ENCODE measurements around the gene GDNF. TPM values are rescaled to one million over a fixed set of nuclear protein-coding genes. Genes with fewer than 3 reads are reported as not detected.

GDNF gene
- total RNA-seq, 4 donors from 2014 or later, result 2.0 to 10.1 (median 5.0) TPM

DNA sequence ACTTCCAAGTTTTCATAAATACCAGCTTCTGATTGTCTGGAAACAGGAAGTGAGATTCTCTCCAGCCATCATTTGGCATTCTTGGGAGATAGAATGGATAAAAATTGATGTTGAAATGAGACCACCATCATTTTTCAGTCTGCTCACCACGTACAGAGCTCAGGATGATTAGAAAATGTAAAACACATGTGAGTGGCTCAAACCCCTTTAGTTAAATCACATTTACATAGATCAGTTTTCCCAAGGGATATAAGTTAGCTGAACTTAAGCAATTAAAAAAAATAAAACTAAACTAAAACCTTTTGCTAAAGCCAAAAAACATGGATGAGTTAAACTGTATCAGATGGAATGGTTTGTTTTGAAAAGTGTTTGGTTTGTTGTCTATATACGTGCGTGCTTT is 37.1 kb upstream of the GDNF start:
- Histone ChIP-seq H3K9me3 (peaks cover 0 to 8% (median 2%) of the 10 kb centered on the region in 4 donors), H3K4me1 (no peaks in the 10 kb centered on the region)
- 76% methylated on average over 3 of the region's 3 CpGs for WGBS

DNA sequence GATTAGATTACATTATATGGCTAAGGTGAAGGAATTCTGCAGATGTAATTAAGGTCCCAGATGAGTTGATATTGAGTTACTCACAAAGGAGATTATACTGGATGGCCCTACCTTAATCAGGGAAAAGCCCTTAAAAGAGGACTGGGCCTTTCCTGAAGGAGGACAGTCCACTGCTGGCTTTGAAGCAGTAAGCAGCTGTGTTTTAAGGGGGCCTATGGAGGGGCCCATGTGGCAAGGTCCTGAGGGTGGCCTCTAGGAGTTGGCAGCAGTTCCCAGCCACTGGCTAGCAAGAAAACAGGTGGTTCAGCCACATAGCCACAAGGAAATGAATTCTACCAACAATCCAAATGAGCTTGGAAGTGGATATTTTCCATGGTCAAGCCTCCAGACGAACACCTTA is 36.4 kb upstream of the GDNF start:
- TF ChIP-seq POLR2A (IDR thresholded peaks at IDR 0.05; ENCODE audit: low read depth) (no peak), EP300 (IDR thresholded peaks at IDR 0.05) (no peak), POLR2AphosphoS5 (IDR thresholded peaks at IDR 0.05) (no peak)
- TF ChIP-seq, protein P1, sequence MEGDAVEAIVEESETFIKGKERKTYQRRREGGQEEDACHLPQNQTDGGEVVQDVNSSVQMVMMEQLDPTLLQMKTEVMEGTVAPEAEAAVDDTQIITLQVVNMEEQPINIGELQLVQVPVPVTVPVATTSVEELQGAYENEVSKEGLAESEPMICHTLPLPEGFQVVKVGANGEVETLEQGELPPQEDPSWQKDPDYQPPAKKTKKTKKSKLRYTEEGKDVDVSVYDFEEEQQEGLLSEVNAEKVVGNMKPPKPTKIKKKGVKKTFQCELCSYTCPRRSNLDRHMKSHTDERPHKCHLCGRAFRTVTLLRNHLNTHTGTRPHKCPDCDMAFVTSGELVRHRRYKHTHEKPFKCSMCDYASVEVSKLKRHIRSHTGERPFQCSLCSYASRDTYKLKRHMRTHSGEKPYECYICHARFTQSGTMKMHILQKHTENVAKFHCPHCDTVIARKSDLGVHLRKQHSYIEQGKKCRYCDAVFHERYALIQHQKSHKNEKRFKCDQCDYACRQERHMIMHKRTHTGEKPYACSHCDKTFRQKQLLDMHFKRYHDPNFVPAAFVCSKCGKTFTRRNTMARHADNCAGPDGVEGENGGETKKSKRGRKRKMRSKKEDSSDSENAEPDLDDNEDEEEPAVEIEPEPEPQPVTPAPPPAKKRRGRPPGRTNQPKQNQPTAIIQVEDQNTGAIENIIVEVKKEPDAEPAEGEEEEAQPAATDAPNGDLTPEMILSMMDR (IDR thresholded peaks at IDR 0.05), result no peak
- no peaks in the 10 kb centered on the region for H3K27me3 ChIP-seq
- peaks cover 0 to 8% (median 2%) of the 10 kb centered on the region in 4 donors for H3K9me3 ChIP-seq
- intact Hi-C loops (cut with DNase I), result no loop called here
- H3K4me1 ChIP-seq, result no peaks in the 10 kb centered on the region
- H3K4me3 ChIP-seq, result no peak overlapping the region
- no peak overlapping the region for H3K27ac ChIP-seq (replicated peaks in 1 of 4)
- no peaks in the 10 kb centered on the region for H3K36me3 ChIP-seq
- no peak for DNase-seq (ENCODE audit: extremely low spot score)
- WGBS, result 93% methylated on average over 1 of the region's 1 CpG

More for the DNA sequence above, 37.1 kb upstream of the GDNF start:
- Histone ChIP-seq H3K36me3 (no peaks in the 10 kb centered on the region), H3K27ac (replicated peaks in 1 of 4) (no peak overlapping the region), H3K4me3 (no peak overlapping the region), H3K27me3 (no peaks in the 10 kb centered on the region)
- intact Hi-C loops (cut with DNase I), result no loop called here
- no peak for DNase-seq (ENCODE audit: extremely low spot score)
- TF ChIP-seq, protein P1 (IDR thresholded peaks at IDR 0.05), result no peak
- TF ChIP-seq EP300 (IDR thresholded peaks at IDR 0.05) (no peak), POLR2AphosphoS5 (IDR thresholded peaks at IDR 0.05) (no peak), POLR2A (IDR thresholded peaks at IDR 0.05; ENCODE audit: low read depth) (no peak)

DNA sequence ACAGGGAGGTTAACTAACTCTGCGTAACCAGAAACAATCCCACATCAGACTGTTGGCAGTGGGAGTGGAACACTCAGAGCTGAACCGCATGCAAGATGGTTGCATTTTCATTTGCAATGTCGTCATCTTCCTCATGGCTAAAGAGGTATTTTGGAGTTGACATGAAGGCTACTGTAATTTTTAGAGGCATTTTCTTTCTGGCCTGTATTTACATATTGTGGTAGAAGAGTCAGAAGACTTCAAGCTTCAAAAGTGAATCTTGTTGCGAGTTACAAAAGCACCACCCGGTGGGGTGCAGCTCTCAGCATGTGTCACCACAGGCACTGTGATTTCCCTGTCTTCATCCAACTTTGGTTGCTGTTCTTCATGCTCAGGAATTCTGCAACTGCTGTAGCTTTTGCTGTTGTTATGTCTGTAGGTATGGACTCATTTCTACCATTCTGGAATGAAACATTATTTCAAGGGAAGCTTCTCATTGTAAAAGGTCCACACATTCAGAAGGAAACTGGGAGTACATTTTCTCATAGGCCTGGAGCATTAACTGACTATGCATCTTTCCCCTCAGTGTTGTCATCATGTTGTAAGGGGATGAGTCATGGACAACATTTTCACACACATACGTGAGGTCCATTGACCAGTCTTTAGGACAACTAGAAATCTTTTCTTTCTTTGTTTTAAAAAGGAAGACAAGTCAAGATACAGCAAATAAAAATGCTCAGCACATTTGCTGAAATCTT is 35.4 kb upstream of the GDNF start:
- 87% methylated on average over 6 of the region's 6 CpGs for WGBS
- intact Hi-C loops (cut with DNase I), result no loop called here
- no peak for TF ChIP-seq POLR2A (IDR thresholded peaks at IDR 0.05; ENCODE audit: low read depth)
- TF ChIP-seq POLR2AphosphoS5 (IDR thresholded peaks at IDR 0.05), result no peak
- TF ChIP-seq, protein P1 (IDR thresholded peaks at IDR 0.05), result no peak
- TF ChIP-seq EP300 (IDR thresholded peaks at IDR 0.05), result no peak
- H3K9me3 ChIP-seq, result peaks cover 0 to 8% (median 2%) of the 10 kb centered on the region in 4 donors
- H3K36me3 ChIP-seq, result no peaks in the 10 kb centered on the region
- H3K4me3 ChIP-seq, result no peak overlapping the region
- H3K27me3 ChIP-seq, result no peaks in the 10 kb centered on the region
- no peaks in the 10 kb centered on the region for H3K4me1 ChIP-seq
- DNase-seq (ENCODE audit: extremely low spot score), result no peak
- no peak overlapping the region for H3K27ac ChIP-seq (replicated peaks in 1 of 4)

DNA sequence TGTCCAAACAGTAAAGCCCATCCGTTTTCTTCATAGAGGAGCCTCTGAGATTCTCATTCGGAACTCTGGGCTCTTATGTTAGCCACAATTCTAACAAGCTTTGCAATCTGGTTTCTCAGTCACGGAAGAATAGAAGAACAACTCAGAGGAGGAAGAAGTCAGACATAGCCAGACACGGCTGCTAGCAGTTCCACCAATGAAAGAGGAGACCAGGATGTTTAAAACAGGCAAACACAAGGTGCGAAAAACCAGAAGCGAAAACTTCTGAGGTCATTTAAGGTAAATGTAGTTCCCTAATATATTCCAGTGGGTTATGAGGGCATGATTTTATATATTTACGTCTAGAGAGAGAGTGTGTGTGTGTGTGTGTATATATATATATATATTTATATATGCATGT is 34.1 kb upstream of the GDNF start:
- Histone ChIP-seq H3K4me3 (no peak overlapping the region), H3K27me3 (no peaks in the 10 kb centered on the region), H3K9me3 (peaks cover 0 to 8% (median 2%) of the 10 kb centered on the region in 4 donors), H3K4me1 (no peaks in the 10 kb centered on the region), H3K36me3 (no peaks in the 10 kb centered on the region), H3K27ac (replicated peaks in 1 of 4) (no peak overlapping the region)
- intact Hi-C loops (cut with DNase I), result no loop called here
- WGBS, result 90% methylated on average over 7 of the region's 7 CpGs
- TF ChIP-seq POLR2AphosphoS5 (IDR thresholded peaks at IDR 0.05), result no peak
- TF ChIP-seq POLR2A (IDR thresholded peaks at IDR 0.05; ENCODE audit: low read depth), result no peak
- TF ChIP-seq, protein P1 (IDR thresholded peaks at IDR 0.05), result no peak
- no peak for TF ChIP-seq EP300 (IDR thresholded peaks at IDR 0.05)
- DNase-seq (ENCODE audit: extremely low spot score), result no peak
